GM21723 (cell line): ENCODE results near the gene CSF2RB.
A peak's percentile ranks its signal among the peaks of the same experiment; 100 is the strongest.

Source experiments
- ATAC-seq: cut with Tn5 transposase; IDR thresholded peaks from one replicate; pipeline ENCODE4 v1.9.1; 2021; ENCODE audit warnings: mild to moderate bottlenecking, moderate library complexity; ENCODE audit not compliant: unreplicated experiment

The CSF2RB gene

DNA sequence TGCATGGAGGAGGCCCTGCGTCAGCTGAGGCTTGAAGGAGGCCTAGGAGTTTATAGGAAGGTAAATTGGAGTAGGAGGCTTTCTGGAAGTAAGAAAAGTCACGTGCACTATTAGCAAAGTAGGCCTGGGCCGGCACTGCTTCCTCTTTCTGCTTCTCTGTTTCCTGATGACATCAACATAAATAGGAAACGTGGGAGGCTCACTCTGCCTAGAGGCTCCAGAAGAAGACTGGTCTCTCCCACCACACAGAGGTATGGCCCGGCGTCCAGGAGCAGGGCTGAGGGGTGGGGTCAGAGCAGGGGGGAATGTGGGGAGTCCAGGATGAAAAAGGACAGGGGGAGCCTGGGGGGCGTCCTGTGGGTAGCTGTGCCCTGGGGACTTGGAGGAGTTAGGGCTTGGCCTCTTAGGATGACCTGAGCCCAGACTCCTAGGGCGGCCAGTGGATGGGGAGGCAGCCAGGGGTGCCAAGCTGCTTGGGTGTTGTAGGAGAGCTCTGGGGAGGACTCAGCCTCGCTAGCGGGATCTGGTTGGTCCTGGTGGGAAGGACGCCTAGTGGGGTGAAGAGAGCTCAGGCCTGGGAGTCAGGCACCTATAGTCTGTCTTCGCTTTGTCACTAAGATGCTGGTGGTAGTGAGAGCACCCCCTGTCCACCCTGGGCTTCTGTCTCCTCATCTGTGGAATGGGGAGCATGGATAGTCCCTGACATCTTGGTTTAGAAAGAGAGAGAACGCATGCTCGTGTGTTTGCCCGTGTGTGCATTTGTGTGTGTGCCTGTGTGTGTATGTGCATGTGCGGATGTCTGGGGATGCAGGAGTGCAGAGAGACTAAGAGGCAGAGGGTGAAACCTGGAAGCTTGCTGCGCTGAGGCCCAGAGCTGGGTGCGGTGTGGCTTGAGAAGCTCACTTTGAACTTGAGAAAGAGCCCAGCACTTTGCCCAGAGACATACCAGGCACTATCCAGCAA is at the start of gene CSF2RB:
Gene CSF2RB (plus strand): TSS at position 202 of the 963 bp plus-strand sequence. CDS start 8,580 bp downstream, outside the sequence.
- ATAC-seq: no peak

GRCh38 chr22:36863979-36864378 is 49.4 kb upstream of the CSF2RB start:
- no peak for ATAC-seq

- no peak for ATAC-seq
Measured at GRCh38 chr22:36864454-36865215, 48.8 kb upstream of the CSF2RB start.

GRCh38 chr22:36865346-36865745 is 48.1 kb upstream of the CSF2RB start:
- no peak for ATAC-seq

DNA sequence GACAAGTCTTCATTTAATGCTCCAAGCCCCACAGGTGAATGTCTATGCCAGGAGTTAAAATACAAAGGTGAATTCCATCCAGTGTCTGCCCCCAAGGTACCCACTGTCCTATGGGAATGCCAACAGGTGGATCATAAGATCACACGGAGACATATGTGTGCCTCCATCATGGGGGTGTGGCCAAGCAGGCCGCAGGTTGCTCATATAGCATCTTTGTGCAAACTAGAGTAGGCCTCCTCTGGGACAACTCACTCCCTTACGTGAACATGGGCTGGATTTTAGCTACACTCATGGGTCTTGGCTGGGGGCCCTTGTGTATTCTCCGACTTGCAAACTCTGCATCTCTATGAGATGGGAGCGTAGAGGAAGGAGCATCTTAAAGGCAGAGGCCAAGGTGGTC is 45.7 kb upstream of the CSF2RB start:
- ATAC-seq: no peak

GRCh38 chr22:36868546-36869181 is 44.8 kb upstream of the CSF2RB start:
- no peak for ATAC-seq

DNA sequence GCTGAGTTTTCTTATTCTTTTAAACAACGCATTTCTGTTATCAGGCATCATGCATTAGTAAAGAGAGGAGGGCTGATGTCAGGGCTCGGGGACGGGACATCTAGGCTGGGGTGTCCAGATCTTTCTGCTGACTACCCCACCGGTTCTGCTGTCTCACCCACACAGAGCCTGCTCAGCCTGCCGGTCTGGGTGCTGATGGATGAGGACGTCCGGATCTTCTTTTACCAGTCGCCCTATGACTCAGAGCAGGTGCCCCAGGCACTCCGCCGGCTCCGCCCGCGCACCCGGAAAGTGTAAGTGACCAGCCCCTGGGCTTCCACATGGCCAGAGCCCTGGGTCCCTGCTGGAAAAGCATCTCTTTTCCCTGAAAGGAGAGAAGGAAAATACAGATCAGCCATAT is 43.2 kb upstream of the CSF2RB start:
- no peak for ATAC-seq

- ATAC-seq: no peak
Measured at GRCh38 chr22:36871669-36872081, 41.8 kb upstream of the CSF2RB start.

DNA sequence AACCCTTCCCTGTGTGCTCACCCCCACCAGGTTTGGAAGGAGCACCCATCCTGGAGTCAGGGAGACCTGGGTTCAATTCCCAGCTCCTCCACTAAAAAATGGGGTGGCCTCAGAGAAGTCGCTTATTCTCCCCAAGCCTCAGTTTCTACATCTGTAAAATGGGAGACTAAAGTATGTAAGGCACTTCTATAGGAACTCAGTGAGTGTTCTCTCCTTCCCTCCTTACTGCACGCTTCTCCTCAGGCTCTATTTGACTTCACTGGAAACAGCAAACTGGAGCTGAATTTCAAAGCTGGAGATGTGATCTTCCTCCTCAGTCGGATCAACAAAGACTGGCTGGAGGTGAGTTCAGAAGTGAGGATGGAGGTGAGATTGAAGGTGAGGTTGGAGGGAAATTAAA is 41.3 kb upstream of the CSF2RB start:
- ATAC-seq: no peak

- no peak for ATAC-seq
Measured at GRCh38 chr22:36872866-36873498, 40.4 kb upstream of the CSF2RB start.

DNA sequence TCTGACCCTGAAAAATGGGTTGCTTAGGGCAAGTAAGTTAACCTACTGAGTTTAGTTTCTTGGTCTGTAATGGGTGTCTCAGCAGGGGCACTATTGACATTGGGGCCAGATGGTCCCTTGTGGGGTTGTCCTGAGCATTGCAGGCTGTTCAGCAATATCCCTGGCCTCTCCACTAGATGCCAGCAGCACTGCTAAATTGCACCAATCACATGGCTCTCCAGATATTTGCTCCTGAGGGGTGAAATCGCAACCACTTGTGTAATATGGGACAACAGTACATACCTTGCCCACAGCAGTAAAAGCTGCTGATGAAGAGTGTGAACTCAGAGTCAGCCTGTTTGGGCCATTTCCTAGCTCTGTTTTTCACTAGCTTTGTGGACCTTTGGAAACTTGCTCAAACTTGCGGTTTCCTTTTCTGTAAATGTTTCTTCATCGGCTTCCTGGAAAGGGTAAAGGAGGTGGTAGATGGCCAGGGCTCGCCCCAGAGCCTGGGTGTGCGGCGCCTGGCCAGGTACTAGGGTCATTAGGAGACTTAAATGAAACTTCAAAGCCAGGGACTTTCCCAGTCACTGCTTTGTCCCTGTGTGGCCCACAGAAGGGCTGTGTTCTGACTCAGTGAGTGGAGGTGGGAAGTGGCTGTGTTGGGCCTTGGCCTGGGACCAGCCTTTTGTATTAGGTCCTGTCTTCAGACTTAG is 39.7 kb upstream of the CSF2RB start:
- ATAC-seq: peak; percentile 68

DNA sequence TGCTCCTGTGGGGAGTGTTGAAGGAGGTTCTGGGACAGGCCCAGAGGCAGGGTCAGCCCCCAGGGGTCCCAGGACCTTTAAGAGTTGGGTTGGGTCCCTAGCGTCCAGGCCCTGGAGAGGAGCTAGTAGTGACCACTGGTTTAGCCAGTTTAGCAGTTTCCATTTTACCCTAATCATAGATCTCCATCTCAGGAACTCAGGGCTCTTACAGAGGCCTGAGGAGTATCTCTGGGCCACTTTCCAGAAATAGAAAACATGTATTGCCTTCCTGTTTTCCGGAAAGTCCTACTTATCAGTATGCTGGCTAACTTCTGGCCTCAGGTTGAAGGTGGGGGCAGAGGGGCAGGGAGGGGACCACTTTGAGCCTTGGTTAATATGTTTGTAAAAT is 39.1 kb upstream of the CSF2RB start:
- ATAC-seq: no peak

DNA sequence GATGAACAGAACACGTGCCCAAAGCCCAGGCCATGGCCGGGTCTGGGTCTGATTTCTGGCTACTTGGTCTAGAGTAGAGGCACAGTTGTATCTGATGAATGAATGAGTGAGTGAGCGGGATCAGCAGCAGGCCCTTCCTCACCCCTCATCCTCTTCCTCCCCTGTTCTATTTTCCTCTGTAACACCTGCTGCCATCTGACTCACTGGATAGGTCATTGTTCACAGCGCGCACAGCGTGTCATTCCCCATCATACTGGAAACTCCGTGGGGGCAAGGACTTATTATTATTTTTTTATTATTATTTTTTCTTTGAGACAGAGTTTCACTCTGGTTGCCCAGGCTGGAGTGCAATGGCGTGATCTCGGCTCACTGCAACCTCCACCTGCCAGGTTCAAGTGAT is 38.7 kb upstream of the CSF2RB start:
- no peak for ATAC-seq

DNA sequence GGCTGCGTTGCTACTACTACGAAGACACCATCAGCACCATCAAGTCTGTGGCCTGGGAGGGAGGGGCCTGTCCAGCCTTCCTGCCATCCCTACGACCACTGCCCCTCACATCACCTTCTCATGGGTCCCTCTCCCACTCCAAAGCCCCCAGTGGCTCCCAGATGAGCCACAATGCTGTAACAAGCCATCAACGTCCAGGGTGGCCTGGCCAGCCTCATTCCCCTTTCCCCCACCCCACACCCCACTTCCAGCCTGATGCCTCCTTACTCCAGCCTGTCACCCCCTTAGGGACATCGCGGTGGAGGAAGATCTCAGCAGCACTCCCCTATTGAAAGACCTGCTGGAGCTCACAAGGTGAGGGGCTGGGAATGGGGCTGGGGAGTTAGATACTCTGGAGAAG is 37.7 kb upstream of the CSF2RB start:
- ATAC-seq: no peak

DNA sequence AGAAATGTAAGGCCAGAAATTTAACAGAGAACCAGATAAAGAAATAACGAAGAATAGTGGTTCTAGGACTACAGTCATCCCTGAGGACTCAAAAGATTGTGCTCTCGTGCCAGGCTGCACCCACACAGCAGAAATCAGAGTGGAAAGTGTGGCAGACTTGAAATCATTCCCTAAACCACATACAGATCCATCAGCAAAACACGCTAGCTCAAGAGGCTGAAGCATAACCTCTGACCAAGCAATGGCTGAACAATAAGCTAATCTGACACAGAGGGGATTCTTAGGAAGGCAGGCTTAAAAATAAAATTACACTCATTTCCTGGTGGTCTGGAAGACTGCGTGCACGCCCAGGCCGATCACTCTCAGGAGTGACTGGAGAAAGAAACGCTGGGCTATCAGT is 33.7 kb upstream of the CSF2RB start:
- ATAC-seq: no peak

- ATAC-seq: no peak
Measured at GRCh38 chr22:36881504-36882245, 31.8 kb upstream of the CSF2RB start.

- no peak for ATAC-seq
Measured at GRCh38 chr22:36884349-36885158, 28.9 kb upstream of the CSF2RB start.

- ATAC-seq: no peak
Measured at GRCh38 chr22:36885474-36885873, 28.0 kb upstream of the CSF2RB start.

GRCh38 chr22:36886016-36886415 is 27.4 kb upstream of the CSF2RB start:
- no peak for ATAC-seq
